WTC11 (cell line): Measurements from ENCODE around the gene SUPT16H.

Experiments used
- FOXP1 ChIP-seq: sonication (generic); formaldehyde crosslinking; IDR thresholded peaks from 2 replicates; pipeline ENCODE4 v1.8.0; 2022; ENCODE audit warnings: missing genetic modification reagents, mild to moderate bottlenecking, moderate library complexity, borderline replicate concordance
- TF ChIP-seq, protein P1 (sequence below): fragments of 250-450 bp; sonication (Bioruptor Pico); IDR thresholded peaks from 2 replicates; pipeline ENCODE4 v1.9.0; 2021; ENCODE audit warnings: moderate library complexity, mild to moderate bottlenecking, inconsistent platforms, borderline replicate concordance

DNA sequence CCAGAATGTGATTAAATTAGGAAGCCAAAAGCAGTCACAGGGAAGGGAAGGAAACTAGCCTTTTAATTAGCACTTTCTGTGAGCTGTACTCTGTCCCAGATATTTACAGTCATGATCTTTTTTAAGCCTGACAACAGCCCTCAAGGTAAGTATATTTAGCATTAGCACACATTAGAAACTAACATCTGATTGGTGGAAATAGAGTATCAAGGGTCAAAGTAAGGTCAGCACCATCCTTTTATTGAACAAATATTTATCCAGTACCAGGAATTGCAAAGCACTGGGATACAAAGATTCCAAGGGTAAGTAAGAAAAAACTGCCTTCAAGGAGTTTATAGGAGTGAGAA lies 75.7 kb downstream of the SUPT16H start:
- no peak for TF ChIP-seq FOXP1 (CRISPR knock-in tag)
- TF ChIP-seq, protein P1, sequence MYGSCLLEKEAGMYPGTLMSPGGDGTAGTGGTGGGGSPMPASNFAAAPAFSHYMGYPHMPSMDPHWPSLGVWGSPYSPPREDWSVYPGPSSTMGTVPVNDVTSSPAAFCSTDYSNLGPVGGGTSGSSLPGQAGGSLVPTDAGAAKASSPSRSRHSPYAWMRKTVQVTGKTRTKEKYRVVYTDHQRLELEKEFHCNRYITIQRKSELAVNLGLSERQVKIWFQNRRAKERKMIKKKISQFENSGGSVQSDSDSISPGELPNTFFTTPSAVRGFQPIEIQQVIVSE (CRISPR knock-in tag) = no peak
